Stimulated activated naive CD8-positive, alpha-beta T cell treated with anti-CD3 and anti-CD28 coated beads, Interleukin-15, Interleukin-2, amounts not matched to agents 100 U/mL and 50 U/mL, for 24 hours (primary cell): ENCODE results near the gene GATA3.

Source experiments
- ATAC-seq: fragments of 150-1000 bp; cut with Tn5 transposase; one replicate; pipeline ENCODE4 v1.10.0; 2021
- DNase-seq: peaks from one replicate; pipeline ENCODE4 v3.0.0; 2021

GATA3 gene

GRCh38 chr10:8037941-8038894 is 16.3 kb upstream of the GATA3 start:
- no peak for DNase-seq
- peak; percentile 8 for ATAC-seq

DNA sequence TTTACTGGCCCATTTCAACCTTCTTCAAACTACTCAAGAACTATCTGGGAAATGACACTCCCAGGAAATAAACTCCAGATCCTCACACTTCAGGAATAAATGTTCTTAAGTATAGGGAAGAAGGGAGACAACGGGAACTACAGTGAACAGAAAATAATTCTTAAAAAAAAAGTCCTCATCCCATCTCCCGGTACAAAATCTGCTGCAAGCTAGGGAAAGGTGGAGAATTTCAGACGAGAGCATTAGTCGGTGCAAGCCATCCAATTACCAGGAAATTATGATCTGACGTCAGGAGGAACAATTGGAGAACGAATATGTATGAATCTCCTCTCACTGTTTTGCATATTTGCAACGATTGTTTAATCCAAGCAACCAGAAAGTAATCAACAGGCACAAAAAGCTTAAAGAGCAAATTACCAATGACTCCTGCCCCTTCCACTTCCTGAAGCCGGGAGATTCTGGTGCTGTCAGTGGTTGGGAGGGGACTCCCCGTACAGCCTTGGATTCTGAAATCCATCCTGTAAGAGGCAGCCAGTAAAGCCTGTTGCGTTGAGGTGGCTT is 15.1 kb upstream of the GATA3 start:
- DNase-seq: no peak
- ATAC-seq: no peak

DNA sequence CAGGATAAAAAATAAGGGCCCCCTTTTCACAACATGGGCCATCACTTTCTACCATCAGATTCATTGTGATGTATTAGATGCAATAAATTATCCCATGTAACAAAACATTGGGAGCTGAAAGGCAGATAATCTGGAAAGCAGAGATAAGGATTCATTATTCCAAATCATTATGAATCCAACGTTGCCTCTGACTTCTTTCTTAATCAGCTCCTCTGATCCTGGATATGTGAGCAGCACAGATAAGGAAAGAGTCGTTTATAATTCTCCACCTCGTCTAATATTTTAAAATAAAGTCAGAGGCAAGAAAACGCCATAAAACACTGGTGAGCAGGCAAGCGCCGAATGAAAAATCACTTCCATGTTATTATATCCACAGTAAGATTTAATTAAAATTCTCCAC is 13.8 kb upstream of the GATA3 start:
- no peak for DNase-seq
- no peak for ATAC-seq

GRCh38 chr10:8041284-8041991 is 13.1 kb upstream of the GATA3 start:
- DNase-seq (no peak), ATAC-seq (no peak)

DNA sequence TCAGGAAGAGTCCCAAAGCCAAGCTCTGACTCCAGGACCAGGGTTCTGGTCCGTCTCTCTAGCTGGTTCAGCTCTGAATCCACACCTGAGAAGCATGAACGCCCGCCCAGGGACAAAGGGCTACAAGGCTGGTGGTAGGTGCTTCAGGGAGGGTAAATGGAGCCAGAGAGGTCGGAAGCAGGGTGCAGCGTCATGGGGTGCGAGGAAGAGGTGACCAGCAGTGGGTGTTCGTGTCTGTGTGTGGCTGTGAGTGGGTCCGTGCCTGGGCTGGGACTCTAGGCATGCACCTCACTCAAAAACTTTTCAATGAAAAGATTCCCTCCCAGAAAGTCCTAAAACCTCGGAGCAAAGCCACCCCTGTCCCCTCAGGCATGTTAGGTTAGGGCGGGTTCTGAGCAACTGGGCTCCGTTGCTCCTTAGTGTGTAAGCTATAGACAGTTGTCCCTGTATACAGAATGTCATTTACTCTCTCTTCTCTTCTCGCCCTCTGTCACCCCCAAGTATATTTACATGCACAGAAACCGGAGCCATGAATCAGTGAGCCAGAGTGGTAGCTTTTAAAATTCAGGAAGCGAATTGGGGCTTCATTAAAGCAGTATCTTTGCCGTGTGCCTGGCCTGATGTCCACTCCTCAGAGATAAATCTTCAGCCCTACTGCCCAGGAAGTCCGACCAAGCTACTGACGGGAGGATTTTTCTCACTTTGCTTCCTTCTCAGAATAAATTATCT is 12.3 kb upstream of the GATA3 start:
- ATAC-seq: no peak
- no peak for DNase-seq

DNA sequence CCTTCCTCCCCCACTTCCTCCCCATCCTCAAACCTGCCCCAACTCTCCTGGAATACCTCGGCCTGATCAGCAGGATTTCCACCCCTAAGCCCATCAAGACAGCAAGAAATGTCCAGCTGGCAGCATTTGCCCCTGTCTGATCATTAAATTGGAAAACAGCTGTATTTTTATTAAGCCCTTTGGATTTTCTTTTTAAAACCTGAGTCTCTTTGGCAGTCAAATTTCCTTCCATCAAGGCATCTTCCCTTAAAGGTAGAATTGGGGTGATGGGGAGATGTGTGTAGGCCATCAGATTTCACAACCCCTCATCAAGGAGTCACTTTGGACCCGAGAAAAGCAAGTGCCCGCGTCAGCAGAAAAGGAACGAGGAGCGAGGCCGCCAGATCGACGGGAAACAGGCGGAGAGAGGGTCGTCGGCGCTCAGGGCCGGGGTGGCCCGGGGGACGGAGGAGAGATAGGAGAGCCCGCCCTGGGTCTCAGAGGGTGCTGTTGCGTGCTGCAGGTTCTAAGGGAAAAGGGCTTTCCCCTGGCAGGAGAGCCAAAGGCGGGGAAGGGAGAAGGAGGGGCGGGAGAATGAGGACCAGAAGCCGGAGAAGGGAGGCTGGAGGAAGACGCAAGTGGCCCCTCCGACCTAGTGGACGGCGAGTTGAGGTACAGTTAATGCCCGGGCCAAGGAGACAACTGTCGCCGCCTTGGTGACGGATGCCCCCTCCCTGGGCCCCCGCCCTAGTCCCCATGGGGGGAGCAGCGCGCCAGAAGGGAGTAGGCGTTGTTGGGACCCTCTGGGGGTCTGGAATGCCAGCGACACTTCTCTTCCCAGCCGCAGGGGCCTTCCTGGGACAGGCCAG is 11.5 kb upstream of the GATA3 start:
- ATAC-seq: no peak
- DNase-seq: no peak

DNA sequence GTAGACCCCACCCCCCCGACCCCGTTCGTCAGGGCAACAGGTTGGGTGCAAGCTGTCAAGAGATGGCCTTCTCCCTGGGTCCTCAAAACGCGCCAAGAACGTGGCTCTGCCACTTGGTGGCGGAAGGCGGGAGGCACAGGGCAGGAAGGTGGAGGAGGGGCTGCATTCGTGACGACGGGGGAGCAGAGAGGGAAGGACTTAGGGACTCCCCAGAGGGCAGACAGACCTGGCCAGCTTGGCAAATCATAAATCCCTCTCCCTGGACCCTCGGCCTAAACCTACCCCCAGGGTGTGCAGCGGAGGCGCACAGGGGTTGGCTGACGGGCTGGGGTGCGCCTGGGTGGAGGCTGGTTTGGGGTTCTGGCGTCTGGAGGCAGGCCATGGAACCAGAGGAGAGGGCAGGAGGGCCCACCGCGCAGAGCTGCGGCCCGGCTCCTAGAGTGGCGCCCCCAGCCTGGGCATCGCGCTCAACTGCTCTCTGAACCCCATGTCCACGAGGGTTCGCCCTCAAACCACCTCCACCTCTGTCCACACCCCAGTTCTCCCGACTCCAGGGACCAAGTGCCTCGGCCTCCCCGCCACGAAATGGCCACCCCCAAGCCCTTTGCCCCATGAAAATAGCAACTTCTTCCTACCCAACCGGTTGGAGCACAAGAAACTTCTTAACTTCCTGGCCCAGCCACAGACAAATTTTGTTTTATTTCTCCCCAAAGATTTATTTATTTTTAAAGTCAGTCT is 10.8 kb upstream of the GATA3 start:
- no peak for ATAC-seq
- DNase-seq: peak; percentile 54

DNA sequence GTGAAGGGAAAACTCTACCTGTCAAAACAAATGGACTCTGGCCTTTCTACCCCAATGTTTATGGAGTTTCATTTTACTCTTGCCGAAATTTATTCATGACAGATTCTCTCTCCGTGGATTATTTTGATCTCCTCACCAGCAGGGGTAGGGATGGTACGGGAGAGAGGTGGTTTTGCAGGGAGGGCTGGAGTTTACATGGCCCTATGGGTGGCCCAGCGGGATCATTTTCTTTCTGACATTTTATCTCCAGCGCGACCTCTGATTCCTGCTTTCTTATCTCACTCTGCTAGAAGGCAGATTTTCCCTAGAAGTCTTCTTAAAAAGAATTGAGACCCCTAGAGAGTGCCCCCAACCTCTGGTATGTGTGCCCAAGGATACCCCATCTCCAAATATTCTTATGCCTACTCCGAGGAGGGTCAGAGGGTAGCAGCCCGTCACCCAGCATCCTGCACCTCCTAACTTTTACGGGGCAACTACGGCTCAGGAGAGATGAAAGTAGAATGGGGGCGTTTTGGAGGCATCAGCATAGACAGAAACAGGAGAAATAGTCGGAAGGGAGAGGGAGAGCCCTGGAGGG is 10.1 kb upstream of the GATA3 start:
- DNase-seq (no peak), ATAC-seq (no peak)

DNA sequence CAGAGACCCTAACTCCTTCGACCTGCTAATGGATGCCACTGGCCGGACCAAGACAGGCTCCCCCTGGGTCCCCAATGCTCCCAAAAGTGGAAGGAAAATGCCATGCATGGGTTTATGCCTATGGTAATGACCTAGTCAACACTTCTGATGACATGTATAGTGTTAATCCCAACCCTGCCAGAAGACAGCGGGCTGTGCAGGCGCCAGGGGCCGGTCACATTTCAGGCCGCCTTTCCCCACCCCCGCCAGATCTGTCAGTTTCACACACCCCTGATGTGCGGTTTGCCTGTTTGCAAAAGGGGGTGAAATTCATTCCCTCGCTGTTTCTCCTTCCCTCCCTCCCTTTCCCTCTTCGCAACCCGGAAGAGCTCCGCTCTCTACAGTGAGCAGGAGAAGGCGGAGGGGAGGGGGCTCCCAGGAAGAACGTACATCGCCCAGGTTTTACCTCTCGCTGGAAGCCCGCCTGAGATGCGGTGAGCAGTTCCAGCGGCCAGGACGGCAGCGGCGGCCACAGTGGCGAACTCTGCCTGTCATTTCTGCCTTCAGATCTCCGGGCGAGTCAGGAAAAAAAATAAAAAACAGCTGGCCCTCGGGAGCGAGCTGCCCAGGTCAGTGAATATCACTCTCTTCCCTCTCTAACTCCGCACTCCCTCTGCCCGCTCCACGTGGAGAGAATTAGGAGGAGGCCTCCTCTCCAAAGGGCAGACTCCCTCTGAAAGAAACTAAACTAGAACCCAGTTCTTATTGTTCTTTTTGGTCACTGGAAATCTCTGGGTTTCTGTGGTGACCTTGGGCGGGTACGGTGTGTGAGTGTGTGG is 9.4 kb upstream of the GATA3 start:
- DNase-seq (no peak), ATAC-seq (no peak)

- ATAC-seq: no peak
- no peak for DNase-seq
Measured at GRCh38 chr10:8045726-8046494, 8.6 kb upstream of the GATA3 start.

GRCh38 chr10:8047452-8048280 is 6.8 kb upstream of the GATA3 start:
- DNase-seq: no peak
- peak; percentile 1 for ATAC-seq

- ATAC-seq (peak; percentile 1), DNase-seq (peak; percentile 59)
Measured at GRCh38 chr10:8048281-8049008, 6.0 kb upstream of the GATA3 start.

GRCh38 chr10:8049045-8049864 is 5.2 kb upstream of the GATA3 start:
- DNase-seq (no peak), ATAC-seq (no peak)

- ATAC-seq (no peak), DNase-seq (no peak)
Measured at GRCh38 chr10:8049865-8050555, 4.5 kb upstream of the GATA3 start.

DNA sequence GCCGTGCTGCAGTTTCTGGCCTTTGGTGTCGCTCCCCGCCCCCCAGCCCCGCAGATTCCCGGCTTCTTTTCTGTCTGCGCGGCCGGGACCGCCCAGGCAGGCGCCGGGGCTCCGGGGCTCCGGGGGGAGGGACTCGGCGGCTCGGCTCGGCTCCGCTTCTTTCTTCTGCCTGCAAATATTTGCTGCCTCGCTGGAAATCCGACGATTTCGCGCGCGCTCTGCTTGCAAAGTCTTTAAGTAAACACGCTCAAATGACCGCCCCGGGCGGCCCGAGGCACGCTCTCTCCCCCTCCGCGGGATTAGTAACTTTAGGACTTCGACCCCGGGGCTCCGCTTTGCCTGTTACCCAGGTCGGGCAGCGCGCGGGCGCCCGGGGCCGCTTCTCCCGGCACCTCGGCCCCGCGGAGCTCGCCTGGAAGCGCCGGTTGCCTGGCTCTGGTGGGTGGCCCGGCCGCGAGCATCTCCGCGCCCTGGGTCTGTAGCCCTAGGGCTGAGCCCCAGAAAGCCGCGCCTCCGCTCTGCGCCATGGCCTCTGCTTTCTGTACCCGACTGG is 3.9 kb upstream of the GATA3 start:
- DNase-seq (peak; percentile 46), ATAC-seq (no peak)
